Nucleus accumbens (tissue), 56 donors: ENCODE data around the gene GRAMD4.

Experiments used
- DNase-seq, 56 donors: peaks; one replicate each; lab custom pipeline; 2025; lab: John Stamatoyannopoulos, UW

The GRAMD4 gene

DNA sequence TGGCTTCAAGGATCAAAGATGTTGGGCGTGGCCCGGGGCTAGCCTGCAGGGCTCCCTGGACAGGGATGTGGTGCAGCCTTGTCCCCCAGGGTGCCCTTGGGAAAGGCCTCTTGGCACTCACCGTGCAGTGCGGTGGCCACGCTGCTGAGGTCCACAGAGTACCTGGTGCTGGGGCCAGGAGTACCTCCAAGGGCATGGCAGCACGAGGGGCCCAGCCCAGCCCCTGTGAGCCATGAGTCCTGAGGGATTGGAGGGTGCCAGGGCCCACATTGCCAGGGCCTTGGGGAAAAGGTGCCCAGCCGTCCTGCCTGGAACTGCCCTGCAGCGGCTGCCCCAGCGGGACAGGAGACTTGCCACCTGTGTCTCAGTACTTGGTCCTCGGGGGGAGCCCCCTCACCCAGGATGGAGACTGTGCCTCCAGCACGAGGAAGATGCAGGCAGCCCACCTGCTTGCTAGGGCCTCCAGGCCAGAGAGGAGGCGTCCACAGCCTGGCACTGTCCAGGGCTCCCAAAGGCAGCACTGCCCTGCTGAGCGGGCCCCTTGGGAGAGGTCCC, 44.2 kb downstream of the GRAMD4 start:
- DNase-seq, result no peak

DNA sequence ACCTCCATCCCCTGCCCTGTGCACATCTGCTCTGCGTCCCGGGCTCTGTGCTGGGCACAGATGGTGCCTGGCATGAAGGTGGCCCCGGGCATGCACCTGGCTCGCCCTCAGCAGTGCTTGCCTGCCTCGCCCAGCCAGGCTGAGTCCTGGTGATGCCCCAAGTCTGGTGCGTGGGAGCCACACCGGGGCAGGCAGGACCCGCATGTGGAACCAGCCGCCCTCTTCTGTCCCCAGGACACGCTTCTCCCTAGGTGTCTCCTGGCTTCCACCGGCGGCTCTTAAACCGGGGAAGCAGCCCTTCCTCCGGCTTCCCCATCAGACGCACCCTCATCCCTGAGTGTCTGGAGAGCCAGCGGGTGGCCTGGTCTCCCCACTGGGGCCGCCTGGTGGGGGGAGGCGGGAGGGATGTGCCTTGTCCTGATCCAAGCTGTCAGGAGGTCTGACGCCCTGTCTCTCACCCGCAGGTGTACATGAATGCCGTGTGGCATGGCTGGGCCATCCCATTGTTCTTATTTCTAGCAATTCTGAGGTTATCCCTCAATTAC, 45.0 kb downstream of the GRAMD4 start:
- DNase-seq, result no peak

DNA sequence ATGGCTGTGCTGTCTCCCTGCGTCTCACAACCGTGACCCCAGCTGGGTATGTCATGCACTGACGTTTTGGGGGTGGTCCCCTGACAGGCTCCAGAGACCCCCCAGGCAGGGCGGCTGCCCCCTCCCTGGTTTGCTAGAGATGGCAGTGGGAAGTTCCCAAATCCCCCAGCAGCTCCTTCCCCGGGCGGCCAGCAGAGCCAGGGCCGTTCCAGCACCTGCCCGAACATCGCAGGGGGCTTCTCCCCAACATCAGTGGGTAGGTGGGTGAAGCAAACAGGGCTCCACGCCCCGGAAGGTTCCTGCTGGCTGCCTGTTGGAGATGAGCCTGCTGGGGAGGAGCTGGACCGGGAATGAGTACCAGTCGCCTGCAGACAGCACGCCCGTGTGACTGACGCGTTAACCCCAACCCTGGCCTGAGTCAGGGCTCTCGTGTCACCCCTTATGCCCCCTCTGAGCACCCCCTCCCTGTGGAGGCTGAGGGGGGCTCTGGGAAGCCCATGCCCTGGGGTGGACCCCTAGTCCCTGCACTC, 45.6 kb downstream of the GRAMD4 start:
- no peak for DNase-seq

- DNase-seq, result no peak
Measured at GRCh38 chr22:46666577-46667244, 46.5 kb downstream of the GRAMD4 start.

- no peak for DNase-seq
Measured at GRCh38 chr22:46667245-46667623, 47.0 kb downstream of the GRAMD4 start.

GRCh38 chr22:46668116-46668515, 47.9 kb downstream of the GRAMD4 start:
- no peak for DNase-seq

DNA sequence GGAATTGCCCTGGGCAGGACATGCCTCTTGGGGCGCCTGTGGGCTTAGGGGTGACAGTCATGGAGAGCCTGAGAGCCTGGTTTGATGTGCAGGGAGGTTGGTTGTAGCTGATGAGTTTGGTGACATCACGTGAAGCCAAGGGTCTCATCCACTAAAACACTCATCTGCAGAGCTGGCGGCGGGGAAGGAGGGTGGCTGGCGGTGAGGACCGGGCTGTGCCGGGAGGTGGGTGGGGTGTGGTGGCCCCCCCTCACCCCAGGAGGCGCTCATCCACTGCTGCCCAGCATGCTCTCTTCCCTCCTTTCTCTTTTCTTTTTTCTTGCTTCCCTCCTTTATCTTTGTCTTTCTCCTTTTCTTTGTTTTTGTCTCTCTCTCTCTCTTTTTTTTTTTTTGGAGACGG, 49.0 kb downstream of the GRAMD4 start:
- DNase-seq, result no peak

DNA sequence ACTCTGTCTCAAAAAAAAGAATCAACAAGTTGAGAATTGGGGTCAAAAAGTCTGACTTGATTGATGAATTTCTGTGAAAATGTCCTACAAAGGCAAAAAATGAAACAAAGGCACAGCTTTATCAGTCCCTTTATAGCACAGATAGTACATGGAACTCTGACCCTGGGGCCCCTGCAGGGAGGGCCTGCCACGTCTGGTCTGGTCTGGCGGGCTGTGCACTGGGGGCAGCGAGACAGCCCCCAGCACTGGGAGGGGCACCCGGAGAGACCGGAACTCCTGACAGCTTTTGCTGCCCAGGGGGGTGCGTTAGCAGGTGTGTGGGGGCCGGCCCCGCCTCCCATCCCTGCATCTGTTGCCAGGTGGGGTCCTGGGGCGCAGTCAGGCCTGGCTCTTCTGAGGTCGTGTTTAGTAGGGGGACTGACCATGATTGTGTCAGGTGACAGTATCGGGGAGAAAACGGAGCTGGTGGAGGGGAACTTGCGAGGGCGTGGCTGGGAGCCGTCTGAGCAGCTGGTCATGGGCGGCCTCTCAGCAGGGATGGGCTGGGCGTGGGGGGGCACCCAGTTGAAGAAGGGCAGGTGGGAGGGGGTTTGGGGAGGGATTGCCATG, 51.7 kb downstream of the GRAMD4 start:
- no peak for DNase-seq

- no peak for DNase-seq
Measured at GRCh38 chr22:46672731-46673130, 52.5 kb downstream of the GRAMD4 start.

DNA sequence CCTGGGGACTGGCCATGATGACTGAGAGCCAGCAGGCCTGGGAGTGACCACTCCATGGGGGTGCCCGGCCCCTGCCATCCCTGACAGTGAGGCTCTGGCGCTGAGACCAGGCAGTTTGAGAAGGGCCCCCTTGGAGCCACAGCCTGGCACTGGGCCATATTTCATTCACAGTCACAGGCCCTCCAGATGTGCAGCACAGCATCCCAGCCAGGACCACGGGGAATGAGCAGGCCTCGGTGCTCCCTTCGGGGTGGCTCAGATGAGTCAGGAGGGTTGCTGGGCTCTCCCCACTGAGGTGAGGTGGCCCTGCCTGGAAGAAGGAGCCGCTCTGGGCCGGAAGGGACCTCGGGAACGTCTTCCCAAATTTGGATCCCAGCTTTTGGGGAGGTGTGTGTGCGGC, 53.0 kb downstream of the GRAMD4 start:
- no peak for DNase-seq

- DNase-seq, result no peak
Measured at GRCh38 chr22:46673662-46674236, 53.6 kb downstream of the GRAMD4 start.

DNA sequence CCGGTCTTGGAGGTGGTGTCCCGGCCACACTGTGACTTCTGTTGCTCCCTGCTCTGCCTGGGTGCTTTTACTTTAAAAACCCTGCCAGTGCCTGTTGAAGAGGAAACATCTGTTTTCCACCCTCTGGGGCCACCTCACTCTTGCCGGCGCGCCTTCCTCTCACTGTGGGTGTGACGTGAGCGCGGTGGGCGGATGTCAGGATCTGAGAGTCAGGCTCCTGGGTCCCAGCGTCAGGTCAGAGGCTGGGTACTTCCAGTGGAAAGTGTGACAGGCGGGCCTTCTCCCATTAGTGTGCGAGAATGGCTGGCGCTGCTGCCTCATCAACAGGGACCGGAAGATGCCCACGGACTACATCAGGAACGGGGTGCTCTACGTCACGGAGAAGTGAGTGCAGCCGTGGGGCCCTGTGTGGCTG, 54.2 kb downstream of the GRAMD4 start:
- peak in 13 of 56 donors; percentile 6 to 53 (median 31) for DNase-seq

DNA sequence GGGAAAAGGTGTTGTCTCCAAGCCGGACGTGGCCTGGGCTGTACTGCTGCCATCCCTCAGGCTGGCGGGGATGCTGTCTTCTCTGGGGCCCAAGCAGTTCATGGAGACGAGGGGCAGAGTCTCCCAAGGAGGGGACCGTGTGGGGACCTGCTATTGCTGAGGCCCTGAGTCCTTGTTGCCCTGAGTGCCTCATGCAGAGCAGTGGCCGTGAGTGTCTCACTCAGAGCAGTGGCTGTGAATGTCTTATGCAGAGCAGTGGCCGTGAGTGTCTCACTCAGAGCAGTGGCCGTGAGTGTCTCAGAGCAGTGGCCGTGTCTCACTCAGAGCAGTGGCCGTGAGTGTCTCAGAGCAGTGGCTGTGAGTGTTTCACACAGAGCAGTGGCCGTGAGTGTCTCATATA, 54.7 kb downstream of the GRAMD4 start:
- no peak for DNase-seq

GRCh38 chr22:46675479-46675878, 55.3 kb downstream of the GRAMD4 start:
- DNase-seq, result no peak

- DNase-seq, result no peak
Measured at GRCh38 chr22:46675938-46676337, 55.8 kb downstream of the GRAMD4 start.

DNA sequence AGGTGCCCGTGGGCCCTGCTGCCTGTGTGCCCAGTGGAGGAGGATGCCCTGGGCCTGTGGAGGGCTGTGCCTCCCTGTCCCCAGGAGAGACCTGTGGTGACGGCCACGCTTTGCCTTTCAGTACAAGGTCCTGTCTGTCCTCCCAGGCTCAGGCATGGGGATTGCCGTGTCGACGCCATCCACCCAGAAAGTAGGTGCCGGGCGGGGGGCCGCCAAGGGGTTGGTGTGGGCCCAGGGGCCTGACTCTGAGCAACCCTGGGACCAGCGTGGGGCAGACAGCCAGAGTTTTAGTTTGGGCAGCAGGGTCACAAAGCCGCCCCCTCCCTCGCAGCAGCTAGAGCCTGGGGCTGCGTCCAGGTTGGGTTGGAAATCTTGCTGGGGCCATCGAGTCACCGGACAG, 56.3 kb downstream of the GRAMD4 start:
- DNase-seq, result no peak

- DNase-seq, result no peak
Measured at GRCh38 chr22:46676881-46677280, 56.7 kb downstream of the GRAMD4 start.

- DNase-seq, result no peak
Measured at GRCh38 chr22:46677323-46678002, 57.3 kb downstream of the GRAMD4 start.

- DNase-seq, result no peak
Measured at GRCh38 chr22:46678003-46678657, 57.9 kb downstream of the GRAMD4 start.
